ENCODE data around the gene TSHZ2. TPM values are rescaled to one million over a fixed set of nuclear protein-coding genes. Genes with fewer than 3 reads are reported as not detected.
"Not testable (repeated sequence)": the region's sequence is repeated elsewhere in the genome, so short reads cannot be mapped to it uniquely, and the experiment has no call there.

The TSHZ2 gene
- total RNA-seq, 1 donor from 2014 or later = 30.4 TPM

DNA sequence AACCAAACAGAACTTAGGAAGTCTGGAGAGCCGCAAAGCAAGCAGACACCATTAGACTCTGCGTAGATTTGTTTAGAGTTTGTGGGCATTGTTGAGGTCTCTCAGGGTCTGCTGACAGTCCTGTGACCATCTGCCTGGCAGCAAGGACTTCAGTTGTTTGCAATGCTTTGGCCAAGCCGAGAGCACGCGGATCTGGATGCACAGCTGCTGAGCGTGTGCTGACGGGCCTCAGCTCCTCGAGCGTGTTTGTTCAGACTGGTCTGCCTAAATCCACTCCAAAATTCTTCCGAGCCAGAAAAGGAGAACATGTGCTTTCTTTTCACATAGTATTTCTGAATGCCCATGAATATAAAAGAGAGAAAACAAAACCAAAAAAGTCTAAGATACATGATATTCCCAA is 462.5 kb downstream of the TSHZ2 start:
- Histone ChIP-seq H3K36me3 (no peaks in the 10 kb centered on the region), H3K4me3 (no peak overlapping the region), H3K27ac (no peak overlapping the region), H3K9me3 (no peaks in the 10 kb centered on the region), H3K4me1 (peaks cover 4% of the 10 kb centered on the region), H3K27me3 (no peaks in the 10 kb centered on the region)
- no peak for DNase-seq (ENCODE audit: extremely low spot score in 2 of 2)
- intact Hi-C loops (cut with DNase I) = no loop called here
- TF ChIP-seq POLR2AphosphoS5 (IDR thresholded peaks at IDR 0.05; ENCODE audit: insufficient read depth in 1 of 2, low read depth in 1 of 2) (no peak), POLR2A (IDR thresholded peaks at IDR 0.05) (no peak)
- TF ChIP-seq, protein P1, sequence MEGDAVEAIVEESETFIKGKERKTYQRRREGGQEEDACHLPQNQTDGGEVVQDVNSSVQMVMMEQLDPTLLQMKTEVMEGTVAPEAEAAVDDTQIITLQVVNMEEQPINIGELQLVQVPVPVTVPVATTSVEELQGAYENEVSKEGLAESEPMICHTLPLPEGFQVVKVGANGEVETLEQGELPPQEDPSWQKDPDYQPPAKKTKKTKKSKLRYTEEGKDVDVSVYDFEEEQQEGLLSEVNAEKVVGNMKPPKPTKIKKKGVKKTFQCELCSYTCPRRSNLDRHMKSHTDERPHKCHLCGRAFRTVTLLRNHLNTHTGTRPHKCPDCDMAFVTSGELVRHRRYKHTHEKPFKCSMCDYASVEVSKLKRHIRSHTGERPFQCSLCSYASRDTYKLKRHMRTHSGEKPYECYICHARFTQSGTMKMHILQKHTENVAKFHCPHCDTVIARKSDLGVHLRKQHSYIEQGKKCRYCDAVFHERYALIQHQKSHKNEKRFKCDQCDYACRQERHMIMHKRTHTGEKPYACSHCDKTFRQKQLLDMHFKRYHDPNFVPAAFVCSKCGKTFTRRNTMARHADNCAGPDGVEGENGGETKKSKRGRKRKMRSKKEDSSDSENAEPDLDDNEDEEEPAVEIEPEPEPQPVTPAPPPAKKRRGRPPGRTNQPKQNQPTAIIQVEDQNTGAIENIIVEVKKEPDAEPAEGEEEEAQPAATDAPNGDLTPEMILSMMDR (IDR thresholded peaks at IDR 0.05) = no peak

DNA sequence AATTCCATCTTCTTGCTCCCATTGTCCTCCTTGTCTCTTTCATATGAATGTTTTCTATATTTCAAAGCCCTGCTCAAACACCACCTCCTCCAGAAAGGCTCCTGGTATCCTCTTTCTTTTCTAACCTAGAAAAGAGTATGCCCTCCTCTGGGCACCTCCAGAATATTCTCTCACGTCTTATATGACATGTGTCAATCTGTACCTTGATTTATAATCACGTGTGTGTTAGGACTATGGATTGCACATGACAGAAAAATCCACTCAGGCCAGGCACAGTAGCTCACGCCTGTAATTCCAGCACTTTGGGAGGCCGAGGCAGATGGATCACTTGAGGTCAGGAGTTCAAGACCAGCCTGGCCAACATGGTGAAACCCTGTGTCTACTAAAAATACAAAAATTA is 464.8 kb downstream of the TSHZ2 start:
- H3K4me3 ChIP-seq; H3K4me1 ChIP-seq; H3K9me3 ChIP-seq; H3K27me3 ChIP-seq; intact Hi-C loops (cut with DNase I); H3K36me3 ChIP-seq; H3K27ac ChIP-seq; DNase-seq (ENCODE audit: extremely low spot score in 2 of 2): not testable (repeated sequence)

DNA sequence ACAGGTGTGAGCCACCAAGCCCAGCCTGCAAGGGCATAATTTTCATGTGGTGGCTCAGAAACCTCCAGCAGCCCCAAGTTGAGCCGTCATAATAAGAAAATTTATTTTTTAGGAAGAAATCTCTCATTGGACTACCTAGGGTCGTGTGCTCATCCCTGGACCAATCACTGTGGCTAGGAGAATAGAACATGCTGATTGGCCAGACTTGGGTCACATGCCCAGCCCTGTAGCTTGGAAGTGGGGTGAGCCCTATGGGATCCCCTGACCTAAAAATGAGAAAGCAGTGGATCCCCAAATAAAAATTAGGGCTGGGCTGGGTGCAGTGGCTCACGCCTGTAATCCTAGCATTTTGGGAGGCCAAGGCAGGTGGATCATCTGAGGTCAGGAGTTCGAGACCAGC is 466.2 kb downstream of the TSHZ2 start:
- TF ChIP-seq, protein P1 (IDR thresholded peaks at IDR 0.05) = no peak
- no peak for TF ChIP-seq POLR2A (IDR thresholded peaks at IDR 0.05)
- no peak for TF ChIP-seq POLR2AphosphoS5 (IDR thresholded peaks at IDR 0.05; ENCODE audit: insufficient read depth in 1 of 2, low read depth in 1 of 2)
- H3K36me3 ChIP-seq = no peaks in the 10 kb centered on the region
- intact Hi-C loops (cut with DNase I) = no loop called here
- no peak for DNase-seq (ENCODE audit: extremely low spot score in 2 of 2)
- no peaks in the 10 kb centered on the region for H3K27me3 ChIP-seq
- H3K27ac ChIP-seq = no peak overlapping the region
- H3K4me1 ChIP-seq = peaks cover 4% of the 10 kb centered on the region
- no peak overlapping the region for H3K4me3 ChIP-seq
- no peaks in the 10 kb centered on the region for H3K9me3 ChIP-seq

DNA sequence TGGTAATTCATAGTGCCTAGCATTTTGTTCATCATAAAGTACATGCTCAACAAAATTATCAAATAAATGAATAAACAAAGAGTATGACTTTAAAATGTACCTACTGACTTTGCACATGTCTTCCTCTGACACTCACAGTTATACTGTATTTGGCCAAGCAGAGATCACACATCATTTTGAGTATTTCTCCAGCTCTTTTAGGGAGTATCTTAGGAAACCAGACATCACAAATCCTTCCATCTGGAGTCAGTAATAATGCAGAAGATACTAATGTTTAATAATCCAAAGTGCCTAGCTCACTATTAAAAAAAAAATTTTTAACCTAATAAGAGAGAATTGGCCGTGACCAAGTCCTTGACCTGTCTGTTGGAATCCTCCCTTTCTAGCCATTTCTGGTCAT is 466.9 kb downstream of the TSHZ2 start:
- DNase-seq (ENCODE audit: extremely low spot score in 2 of 2) = no peak
- TF ChIP-seq, protein P1 (IDR thresholded peaks at IDR 0.05) = no peak
- no peak for TF ChIP-seq POLR2AphosphoS5 (IDR thresholded peaks at IDR 0.05; ENCODE audit: insufficient read depth in 1 of 2, low read depth in 1 of 2)
- TF ChIP-seq POLR2A (IDR thresholded peaks at IDR 0.05) = no peak
- intact Hi-C loops (cut with DNase I) = no loop called here
- Histone ChIP-seq H3K27me3 (no peaks in the 10 kb centered on the region), H3K4me3 (no peak overlapping the region), H3K27ac (no peak overlapping the region), H3K9me3 (no peaks in the 10 kb centered on the region), H3K4me1 (peaks cover 4% of the 10 kb centered on the region), H3K36me3 (no peaks in the 10 kb centered on the region)

DNA sequence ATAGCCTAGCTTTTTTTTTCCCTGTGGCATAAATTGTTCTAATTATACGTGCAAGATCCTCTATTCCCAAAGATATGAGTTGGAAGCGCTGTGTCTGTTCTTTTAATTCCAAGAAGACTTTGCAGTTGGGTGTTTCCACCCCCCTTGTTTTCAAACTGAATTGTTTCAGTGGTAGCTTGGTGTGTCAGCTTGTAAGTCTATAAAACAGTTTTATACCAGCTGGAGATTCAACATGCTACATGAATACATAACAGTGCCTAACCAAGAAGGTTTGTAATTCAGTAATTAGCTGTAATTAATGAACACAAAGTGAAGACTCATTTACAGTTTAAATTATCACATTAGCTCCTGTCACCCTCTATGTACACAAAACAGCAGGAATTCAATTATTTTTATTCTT is 467.5 kb downstream of the TSHZ2 start:
- DNase-seq (ENCODE audit: extremely low spot score in 2 of 2) = no peak
- no peak overlapping the region for H3K4me3 ChIP-seq
- peaks cover 1% of the 10 kb centered on the region for H3K4me1 ChIP-seq
- H3K36me3 ChIP-seq = no peaks in the 10 kb centered on the region
- no peaks in the 10 kb centered on the region for H3K27me3 ChIP-seq
- H3K27ac ChIP-seq = no peak overlapping the region
- intact Hi-C loops (cut with DNase I) = no loop called here
- TF ChIP-seq POLR2AphosphoS5 (IDR thresholded peaks at IDR 0.05; ENCODE audit: insufficient read depth in 1 of 2, low read depth in 1 of 2) = no peak
- no peak for TF ChIP-seq POLR2A (IDR thresholded peaks at IDR 0.05)
- TF ChIP-seq, protein P1 (IDR thresholded peaks at IDR 0.05) = no peak
- H3K9me3 ChIP-seq = no peaks in the 10 kb centered on the region

All from vagina (tissue), 2 donors.